Measurements from ENCODE around the gene NUP58. TPM values are rescaled to one million over a fixed set of nuclear protein-coding genes. Genes with fewer than 3 reads are reported as not detected.

The NUP58 gene
- total RNA-seq, 1 donor from 2014 or later: 64.3 TPM

- TF ChIP-seq CTCF (IDR thresholded peaks at IDR 0.05): no peak
- Histone ChIP-seq H3K27ac (no peak overlapping the region), H3K4me3 (no peak overlapping the region), H3K36me3 (peaks cover 5 to 30% of the 10 kb centered on the region in 2 donors), H3K9me3 (no peaks in the 10 kb centered on the region), H3K4me1 (no peaks in the 10 kb centered on the region), H3K27me3 (no peaks in the 10 kb centered on the region)
- no peak for DNase-seq (ENCODE audit: extremely low spot score in 2 of 2)
- intact Hi-C loops (cut with DNase I): no loop called here
Measured at GRCh38 chr13:25319771-25320170, 18.3 kb downstream of the NUP58 start.

DNA sequence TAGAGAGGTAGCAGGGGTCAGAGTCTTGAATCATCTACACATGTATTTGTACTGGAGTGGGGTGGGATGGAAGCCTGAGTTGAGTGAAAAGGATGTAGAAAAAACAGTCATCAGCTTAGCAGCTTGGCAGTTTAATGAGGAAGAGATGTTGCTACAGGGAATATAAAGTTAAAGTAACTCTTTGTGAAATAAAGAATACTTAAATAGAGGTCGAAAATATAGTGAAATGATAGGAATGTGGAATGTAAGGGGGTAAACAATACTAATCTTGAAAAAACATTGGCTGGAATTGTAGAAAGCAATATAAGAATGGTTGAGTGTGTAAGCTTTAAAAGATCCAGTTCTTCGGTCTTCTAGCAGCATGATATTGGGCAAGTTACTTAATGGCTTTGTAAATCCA lies 22.7 kb downstream of the NUP58 start:
- no peak for DNase-seq (ENCODE audit: extremely low spot score in 2 of 2)
- no peak for TF ChIP-seq CTCF (IDR thresholded peaks at IDR 0.05)
- TF ChIP-seq POLR2A (IDR thresholded peaks at IDR 0.05): no peak
- no peak for TF ChIP-seq POLR2AphosphoS5 (IDR thresholded peaks at IDR 0.05; ENCODE audit: insufficient read depth in 1 of 2, low read depth in 1 of 2)
- H3K9me3 ChIP-seq: no peaks in the 10 kb centered on the region
- no peaks in the 10 kb centered on the region for H3K27me3 ChIP-seq
- intact Hi-C loops (cut with DNase I): no loop called here
- H3K4me1 ChIP-seq: no peaks in the 10 kb centered on the region
- H3K27ac ChIP-seq: no peak overlapping the region
- peaks cover 7 to 56% of the 10 kb centered on the region in 2 donors for H3K36me3 ChIP-seq
- no peak overlapping the region for H3K4me3 ChIP-seq

GRCh38 chr13:25329706-25330105 lies 28.3 kb downstream of the NUP58 start:
- Histone ChIP-seq H3K27ac (no peak overlapping the region), H3K27me3 (no peaks in the 10 kb centered on the region), H3K36me3 (peaks cover 3 to 66% of the 10 kb centered on the region in 2 donors), H3K4me1 (no peaks in the 10 kb centered on the region), H3K4me3 (no peak overlapping the region), H3K9me3 (no peaks in the 10 kb centered on the region)
- intact Hi-C loops (cut with DNase I): no loop called here
- DNase-seq (ENCODE audit: extremely low spot score in 2 of 2): no peak
- TF ChIP-seq POLR2A (IDR thresholded peaks at IDR 0.05) (no peak), POLR2AphosphoS5 (IDR thresholded peaks at IDR 0.05; ENCODE audit: insufficient read depth in 1 of 2, low read depth in 1 of 2) (no peak), CTCF (IDR thresholded peaks at IDR 0.05) (no peak)

GRCh38 chr13:25330541-25330940 lies 29.1 kb downstream of the NUP58 start:
- Histone ChIP-seq H3K36me3 (peaks cover 3 to 59% of the 10 kb centered on the region in 2 donors), H3K9me3 (no peaks in the 10 kb centered on the region), H3K27ac (no peak overlapping the region), H3K4me1 (no peaks in the 10 kb centered on the region), H3K4me3 (no peak overlapping the region), H3K27me3 (no peaks in the 10 kb centered on the region)
- intact Hi-C loops (cut with DNase I): no loop called here
- no peak for DNase-seq (ENCODE audit: extremely low spot score in 2 of 2)
- no peak for TF ChIP-seq POLR2A (IDR thresholded peaks at IDR 0.05)
- no peak for TF ChIP-seq POLR2AphosphoS5 (IDR thresholded peaks at IDR 0.05; ENCODE audit: insufficient read depth in 1 of 2, low read depth in 1 of 2)
- TF ChIP-seq CTCF (IDR thresholded peaks at IDR 0.05): no peak

DNA sequence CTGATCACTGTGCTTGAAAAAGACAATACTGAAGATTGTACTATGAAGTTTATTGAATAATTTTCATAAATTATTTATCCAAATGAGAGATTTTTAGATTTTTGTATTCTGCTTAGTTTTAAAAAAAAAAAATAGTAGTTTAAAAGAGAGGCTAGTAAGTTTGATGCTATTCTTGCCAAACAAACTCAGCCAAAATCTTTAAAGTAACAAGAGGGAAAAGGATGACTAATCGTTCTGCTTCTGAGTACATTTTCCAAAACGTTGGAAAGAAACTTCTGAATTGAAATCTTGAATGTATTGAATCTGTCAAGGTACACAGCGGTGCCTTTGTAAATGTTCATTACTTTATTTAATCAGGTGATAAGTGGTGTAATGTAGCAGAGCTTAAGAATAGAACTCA lies 34.4 kb downstream of the NUP58 start:
- no peaks in the 10 kb centered on the region for H3K27me3 ChIP-seq
- H3K36me3 ChIP-seq: peaks cover 0 to 37% of the 10 kb centered on the region in 2 donors
- H3K27ac ChIP-seq: no peak overlapping the region
- intact Hi-C loops (cut with DNase I): no loop called here
- no peak for DNase-seq (ENCODE audit: extremely low spot score in 2 of 2)
- H3K9me3 ChIP-seq: no peaks in the 10 kb centered on the region
- no peaks in the 10 kb centered on the region for H3K4me1 ChIP-seq
- H3K4me3 ChIP-seq: no peak overlapping the region
- TF ChIP-seq POLR2A (IDR thresholded peaks at IDR 0.05) (no peak), CTCF (IDR thresholded peaks at IDR 0.05) (no peak), POLR2AphosphoS5 (IDR thresholded peaks at IDR 0.05; ENCODE audit: insufficient read depth in 1 of 2, low read depth in 1 of 2) (no peak)
